OCI-LY7 (cell line): ENCODE data around the gene DLEC1.

Experiments
- EZH2phosphoT487 ChIP-seq: fragments of 200-600 bp; sonication (generic); IDR thresholded peaks from 2 replicates; pipeline ENCODE4 v1.6.1; 2018; ENCODE audit warnings: low read depth, borderline replicate concordance, mild to moderate bottlenecking, mixed run types, antibody characterized with exemption, low read length, moderate library complexity, mixed read lengths
- TF ChIP-seq, protein P1 (sequence below): fragments of 200-600 bp; sonication (generic); conservative IDR thresholded peaks from 2 replicates; pipeline ENCODE4 v1.5.1; 2014; ENCODE audit warnings: mild to moderate bottlenecking, antibody characterized with exemption, low read length, moderate library complexity, mixed read lengths

DNA sequence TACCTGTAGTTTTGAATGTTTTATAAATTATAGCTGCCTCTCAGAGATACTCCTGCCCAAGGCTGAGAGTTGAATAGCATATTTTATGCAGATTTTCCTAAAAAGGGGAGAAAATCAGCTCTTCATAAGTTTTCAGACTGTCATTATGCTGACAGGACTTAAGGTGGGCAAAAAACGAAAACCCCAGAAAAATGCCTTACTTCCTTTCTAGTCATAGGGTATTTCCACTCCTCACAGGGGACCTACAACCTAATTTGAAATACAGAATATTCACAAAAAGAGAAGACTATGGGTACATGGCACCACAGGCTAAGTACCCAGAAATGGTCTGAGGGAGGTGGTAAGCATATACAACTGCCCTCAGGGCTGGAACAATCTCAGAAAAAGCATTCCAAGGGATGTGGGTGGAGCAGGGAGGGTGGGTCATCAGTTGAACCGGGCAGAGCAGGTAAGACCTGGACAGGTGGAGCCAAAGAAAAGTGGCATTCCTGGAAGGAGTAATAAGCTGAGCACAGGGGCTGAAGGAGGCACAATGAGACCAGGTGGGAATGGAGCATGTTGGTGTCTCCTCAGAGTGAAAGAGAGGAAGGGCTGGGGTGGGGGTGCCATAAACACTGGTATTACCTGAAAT is 115.7 kb downstream of the DLEC1 start:
- TF ChIP-seq, protein P1, sequence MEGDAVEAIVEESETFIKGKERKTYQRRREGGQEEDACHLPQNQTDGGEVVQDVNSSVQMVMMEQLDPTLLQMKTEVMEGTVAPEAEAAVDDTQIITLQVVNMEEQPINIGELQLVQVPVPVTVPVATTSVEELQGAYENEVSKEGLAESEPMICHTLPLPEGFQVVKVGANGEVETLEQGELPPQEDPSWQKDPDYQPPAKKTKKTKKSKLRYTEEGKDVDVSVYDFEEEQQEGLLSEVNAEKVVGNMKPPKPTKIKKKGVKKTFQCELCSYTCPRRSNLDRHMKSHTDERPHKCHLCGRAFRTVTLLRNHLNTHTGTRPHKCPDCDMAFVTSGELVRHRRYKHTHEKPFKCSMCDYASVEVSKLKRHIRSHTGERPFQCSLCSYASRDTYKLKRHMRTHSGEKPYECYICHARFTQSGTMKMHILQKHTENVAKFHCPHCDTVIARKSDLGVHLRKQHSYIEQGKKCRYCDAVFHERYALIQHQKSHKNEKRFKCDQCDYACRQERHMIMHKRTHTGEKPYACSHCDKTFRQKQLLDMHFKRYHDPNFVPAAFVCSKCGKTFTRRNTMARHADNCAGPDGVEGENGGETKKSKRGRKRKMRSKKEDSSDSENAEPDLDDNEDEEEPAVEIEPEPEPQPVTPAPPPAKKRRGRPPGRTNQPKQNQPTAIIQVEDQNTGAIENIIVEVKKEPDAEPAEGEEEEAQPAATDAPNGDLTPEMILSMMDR = no peak
- TF ChIP-seq EZH2phosphoT487 = no peak
